MM.1S (cell line): ENCODE measurements around the gene MYH3.
A peak's percentile ranks its signal among the peaks of the same experiment; 100 is the strongest.

Experiments used
- DNase-seq: peaks from one replicate; pipeline ENCODE4 v3.0.0-alpha.2; 2015
- H2AFZ ChIP-seq: fragments of 300-600 bp; sonication (generic); 2 replicates; pipeline ENCODE4 v1.6.0; 2016; ENCODE audit warnings: antibody characterized with exemption, low read length
- H3F3A ChIP-seq: fragments of 300-600 bp; sonication (generic); 2 replicates; pipeline ENCODE4 v1.6.1; 2016; ENCODE audit warnings: mild to moderate bottlenecking, antibody characterized with exemption, low read length, moderate library complexity, mixed read lengths; ENCODE audit not compliant: insufficient read depth
- H3K27ac ChIP-seq: fragments of 300-600 bp; sonication (generic); 2 replicates; pipeline ENCODE4 v1.5.1; 2016; ENCODE audit warnings: mild to moderate bottlenecking, low read length
- H3K27me3 ChIP-seq: fragments of 300-600 bp; sonication (generic); replicated peaks from 2 replicates; pipeline ENCODE4 v1.6.0; 2016; ENCODE audit warnings: low read length; ENCODE audit not compliant: insufficient read depth
- H3K36me3 ChIP-seq: fragments of 300-600 bp; sonication (generic); replicated peaks from 2 replicates; pipeline ENCODE4 v1.6.1; 2016; ENCODE audit warnings: mild to moderate bottlenecking, low read length, mixed read lengths; ENCODE audit not compliant: insufficient read depth
- H3K4me1 ChIP-seq: fragments of 300-600 bp; sonication (generic); 2 replicates; pipeline ENCODE4 v1.6.1; 2016; ENCODE audit warnings: low read length, mixed read lengths
- H3K4me2 ChIP-seq: fragments of 300-600 bp; sonication (generic); 2 replicates; pipeline ENCODE4 v1.6.0; 2016; ENCODE audit warnings: low read depth, low read length
- H3K4me3 ChIP-seq: fragments of 300-600 bp; sonication (generic); 2 replicates; pipeline ENCODE4 v1.5.1; 2016; ENCODE audit warnings: low read length, mixed read lengths
- H3K79me2 ChIP-seq: fragments of 300-600 bp; sonication (generic); 2 replicates; pipeline ENCODE4 v1.6.1; 2016; ENCODE audit warnings: mixed run types, low read length, mixed read lengths
- H3K9ac ChIP-seq: fragments of 300-600 bp; sonication (generic); 2 replicates; pipeline ENCODE4 v1.6.1; 2016; ENCODE audit warnings: low read length, mixed read lengths
- H3K9me2 ChIP-seq: fragments of 300-600 bp; sonication (generic); replicated peaks from 2 replicates; pipeline ENCODE4 v1.6.1; 2016; ENCODE audit warnings: mild to moderate bottlenecking, low read length, mixed read lengths; ENCODE audit not compliant: insufficient read depth
- H3K9me3 ChIP-seq: fragments of 300-600 bp; sonication (generic); replicated peaks from 2 replicates; pipeline ENCODE4 v1.6.1; 2016; ENCODE audit warnings: mild to moderate bottlenecking, low read length, mixed read lengths; ENCODE audit not compliant: insufficient read depth
- H4K20me1 ChIP-seq: fragments of 300-600 bp; sonication (generic); 2 replicates; pipeline ENCODE4 v1.6.1; 2016; ENCODE audit warnings: mild to moderate bottlenecking, low read length, moderate library complexity, mixed read lengths; ENCODE audit not compliant: insufficient read depth
- EZH2 ChIP-seq: fragments of 300-600 bp; sonication (generic); optimal IDR thresholded peaks from 2 replicates; pipeline ENCODE3; 2017; ENCODE audit warnings: low read depth, mild to moderate bottlenecking, antibody characterized with exemption, low read length, mixed read lengths
- EZH2phosphoT487 ChIP-seq: fragments of 300-600 bp; sonication (generic); IDR thresholded peaks from 2 replicates; pipeline ENCODE4 v1.6.1; 2018; ENCODE audit warnings: antibody characterized with exemption, low read length
- TF ChIP-seq, protein P1 (sequence below): fragments of 300-600 bp; sonication (generic); IDR thresholded peaks from 2 replicates; pipeline ENCODE4 v1.5.1; 2016; ENCODE audit warnings: antibody characterized with exemption, low read length, mixed read lengths

The MYH3 gene

GRCh38 chr17:10614536-10615155 is 42.5 kb downstream of the MYH3 start:
- Histone ChIP-seq H3K9me2 (no peaks in the 10 kb centered on the region), H3K9me3 (no peaks in the 10 kb centered on the region), H3K36me3 (no peaks in the 10 kb centered on the region), H3K79me2 (no peaks in the 10 kb centered on the region), H3K4me1 (no peaks in the 10 kb centered on the region), H3K27ac (no peak overlapping the region), H3K27me3 (no peaks in the 10 kb centered on the region), H3K4me2 (no peak overlapping the region), H3K9ac (no peak overlapping the region), H4K20me1 (no peaks in the 10 kb centered on the region), H2AFZ (no peak overlapping the region), H3K4me3 (no peak overlapping the region), H3F3A (no peaks in the 10 kb centered on the region)
- TF ChIP-seq, protein P1, sequence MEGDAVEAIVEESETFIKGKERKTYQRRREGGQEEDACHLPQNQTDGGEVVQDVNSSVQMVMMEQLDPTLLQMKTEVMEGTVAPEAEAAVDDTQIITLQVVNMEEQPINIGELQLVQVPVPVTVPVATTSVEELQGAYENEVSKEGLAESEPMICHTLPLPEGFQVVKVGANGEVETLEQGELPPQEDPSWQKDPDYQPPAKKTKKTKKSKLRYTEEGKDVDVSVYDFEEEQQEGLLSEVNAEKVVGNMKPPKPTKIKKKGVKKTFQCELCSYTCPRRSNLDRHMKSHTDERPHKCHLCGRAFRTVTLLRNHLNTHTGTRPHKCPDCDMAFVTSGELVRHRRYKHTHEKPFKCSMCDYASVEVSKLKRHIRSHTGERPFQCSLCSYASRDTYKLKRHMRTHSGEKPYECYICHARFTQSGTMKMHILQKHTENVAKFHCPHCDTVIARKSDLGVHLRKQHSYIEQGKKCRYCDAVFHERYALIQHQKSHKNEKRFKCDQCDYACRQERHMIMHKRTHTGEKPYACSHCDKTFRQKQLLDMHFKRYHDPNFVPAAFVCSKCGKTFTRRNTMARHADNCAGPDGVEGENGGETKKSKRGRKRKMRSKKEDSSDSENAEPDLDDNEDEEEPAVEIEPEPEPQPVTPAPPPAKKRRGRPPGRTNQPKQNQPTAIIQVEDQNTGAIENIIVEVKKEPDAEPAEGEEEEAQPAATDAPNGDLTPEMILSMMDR, result peak; percentile 67
- TF ChIP-seq EZH2phosphoT487 (no peak), EZH2 (no peak)
- peak; percentile 33 for DNase-seq

DNA sequence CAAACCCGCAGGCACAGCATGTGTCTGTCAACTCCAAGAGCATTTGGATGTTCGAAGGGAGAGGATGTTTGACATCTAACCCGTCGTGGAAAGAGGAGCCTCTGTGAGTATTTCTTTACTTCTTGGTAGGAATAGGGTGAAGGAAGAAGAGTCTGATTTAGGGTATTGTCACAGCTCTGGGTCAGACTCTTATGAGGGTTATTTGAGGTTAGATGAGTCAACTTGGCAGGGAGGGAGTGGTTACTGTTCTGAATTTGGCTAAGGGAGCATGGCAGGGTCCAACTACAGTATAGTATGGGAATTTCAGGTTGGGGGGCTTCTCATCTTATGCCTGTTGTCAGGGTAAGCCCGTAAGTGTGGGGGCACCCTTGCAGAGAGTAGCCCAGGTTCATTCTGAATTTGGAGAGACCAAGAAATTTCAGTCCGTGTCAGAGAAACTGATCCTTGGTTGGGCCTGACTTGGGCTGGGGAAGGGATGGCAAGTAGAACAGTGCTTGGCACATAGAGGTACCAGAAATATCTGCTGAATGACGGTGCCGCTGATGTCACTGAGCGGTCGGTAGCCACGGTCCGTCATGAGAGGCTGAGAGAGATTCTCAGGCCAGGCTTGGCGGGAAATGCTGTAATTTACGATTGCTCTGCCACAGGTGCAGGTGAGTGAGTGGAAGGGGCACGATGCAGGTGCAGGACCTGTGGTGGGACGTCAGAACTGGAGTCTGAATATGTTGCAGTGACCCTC is 43.2 kb downstream of the MYH3 start:
- no peak overlapping the region for H2AFZ ChIP-seq
- H3K9me2 ChIP-seq, result no peaks in the 10 kb centered on the region
- H3K36me3 ChIP-seq, result no peaks in the 10 kb centered on the region
- H3K79me2 ChIP-seq, result no peaks in the 10 kb centered on the region
- DNase-seq, result no peak
- H3K27ac ChIP-seq, result no peak overlapping the region
- no peaks in the 10 kb centered on the region for H4K20me1 ChIP-seq
- H3K4me3 ChIP-seq, result no peak overlapping the region
- no peaks in the 10 kb centered on the region for H3K4me1 ChIP-seq
- no peak overlapping the region for H3K4me2 ChIP-seq
- no peak for TF ChIP-seq EZH2phosphoT487
- TF ChIP-seq, protein P1, result no peak
- no peak for TF ChIP-seq EZH2
- no peaks in the 10 kb centered on the region for H3K27me3 ChIP-seq
- H3F3A ChIP-seq, result no peaks in the 10 kb centered on the region
- H3K9me3 ChIP-seq, result no peaks in the 10 kb centered on the region
- H3K9ac ChIP-seq, result no peak overlapping the region

GRCh38 chr17:10612957-10613744 is 44.0 kb downstream of the MYH3 start:
- Histone ChIP-seq H3K9me3 (no peaks in the 10 kb centered on the region), H3K9ac (no peak overlapping the region), H2AFZ (no peak overlapping the region), H3K27ac (no peak overlapping the region), H3K4me2 (no peak overlapping the region), H3K9me2 (no peaks in the 10 kb centered on the region), H3K79me2 (no peaks in the 10 kb centered on the region), H4K20me1 (no peaks in the 10 kb centered on the region), H3K4me1 (no peaks in the 10 kb centered on the region), H3K27me3 (no peaks in the 10 kb centered on the region), H3K4me3 (no peak overlapping the region), H3K36me3 (no peaks in the 10 kb centered on the region), H3F3A (no peaks in the 10 kb centered on the region)
- no peak for DNase-seq
- TF ChIP-seq, protein P1, result no peak
- TF ChIP-seq EZH2, result no peak
- TF ChIP-seq EZH2phosphoT487, result no peak
